Activated CD8-positive, alpha-beta memory T cell treated with anti-CD3 and anti-CD28 coated beads for 36 hours (primary cell): ENCODE results near the gene GRB7. TPM values are rescaled to one million over a fixed set of nuclear protein-coding genes. Genes with fewer than 3 reads are reported as not detected.

ENCODE experiments used
- CTCF ChIA-PET: fragments of 350-600 bp; sonication (Branson Sonifier 250); formaldehyde crosslinking; loops from one replicate; lab custom pipeline; 2021; ENCODE audit warnings: antibody characterized with exemption; lab: Charles Lee
- POLR2A ChIA-PET: fragments of 350-600 bp; sonication (Branson Sonifier 250); formaldehyde crosslinking; loops from one replicate; lab custom pipeline; 2021; ENCODE audit warnings: antibody characterized with exemption; lab: Charles Lee
- total RNA-seq, 2 experiments: library from RNA; stranded (reverse); gene quantifications; one replicate each; pipeline ENCODE4 v1.2.3, GENCODE V29; 2021

GRB7 gene
- total RNA-seq, 2 experiments from 2014 or later = not detected

DNA sequence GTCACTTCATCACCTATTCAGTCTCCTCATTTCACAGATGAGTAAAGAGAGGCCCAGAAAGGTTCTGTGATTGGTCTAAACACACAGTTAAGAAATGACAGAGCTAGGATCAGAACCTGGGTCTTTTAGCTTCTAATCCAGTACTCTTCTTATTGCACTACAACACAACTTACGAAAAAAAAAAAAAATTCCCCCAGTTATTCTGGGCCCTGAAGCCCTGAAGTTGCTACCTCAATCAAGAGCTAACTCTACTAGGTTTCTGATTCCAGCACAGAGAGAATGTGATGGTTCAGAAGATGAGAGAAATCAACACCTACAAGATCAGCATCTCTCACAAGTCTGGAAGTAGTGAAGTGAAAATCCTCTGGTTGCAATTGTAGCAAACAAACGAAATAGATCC, 37.3 kb downstream of the GRB7 start:
- CTCF ChIA-PET = interaction anchor here (0.7 kb wide), 2 partner anchors 79 to 153 kb away, joined by 3 read pairs; no protein-coding TSS in a partner anchor

DNA sequence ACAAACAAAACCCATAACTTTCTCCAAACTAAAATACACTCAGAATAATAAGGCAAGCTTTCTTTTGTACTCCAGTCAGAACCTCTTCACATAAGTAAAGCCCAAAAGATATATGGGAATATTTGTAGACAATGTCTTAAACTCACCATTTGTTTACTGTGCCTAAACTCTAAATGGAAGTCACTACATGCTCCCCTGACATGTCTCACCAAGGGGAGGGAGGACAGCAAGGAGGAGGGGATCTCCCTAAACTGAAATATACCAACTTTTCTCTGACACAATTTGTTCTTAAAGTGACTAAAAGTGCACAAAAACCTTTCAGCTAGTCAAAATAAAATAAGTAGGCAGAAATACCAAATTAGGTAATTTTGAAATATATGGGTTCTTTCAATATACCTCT, 38.5 kb downstream of the GRB7 start:
- POLR2A ChIA-PET = interaction anchor here (1.4 to 3.8 kb wide), 6 partner anchors 9 to 88 kb away, joined by 3 to 21 read pairs (median 9); partner anchors contain the start of gene IKZF3
- CTCF ChIA-PET = interaction anchor here (0.9 to 2.1 kb wide), 5 partner anchors 18 to 154 kb away, joined by 3 to 6 read pairs (median 5); no protein-coding TSS in a partner anchor

More for the DNA sequence above, 37.3 kb downstream of the GRB7 start:
- POLR2A ChIA-PET = interaction anchor here (0.6 to 3.8 kb wide), 8 partner anchors 13 to 137 kb away, joined by 3 to 21 read pairs (median 4); partner anchors contain the start of gene IKZF3

DNA sequence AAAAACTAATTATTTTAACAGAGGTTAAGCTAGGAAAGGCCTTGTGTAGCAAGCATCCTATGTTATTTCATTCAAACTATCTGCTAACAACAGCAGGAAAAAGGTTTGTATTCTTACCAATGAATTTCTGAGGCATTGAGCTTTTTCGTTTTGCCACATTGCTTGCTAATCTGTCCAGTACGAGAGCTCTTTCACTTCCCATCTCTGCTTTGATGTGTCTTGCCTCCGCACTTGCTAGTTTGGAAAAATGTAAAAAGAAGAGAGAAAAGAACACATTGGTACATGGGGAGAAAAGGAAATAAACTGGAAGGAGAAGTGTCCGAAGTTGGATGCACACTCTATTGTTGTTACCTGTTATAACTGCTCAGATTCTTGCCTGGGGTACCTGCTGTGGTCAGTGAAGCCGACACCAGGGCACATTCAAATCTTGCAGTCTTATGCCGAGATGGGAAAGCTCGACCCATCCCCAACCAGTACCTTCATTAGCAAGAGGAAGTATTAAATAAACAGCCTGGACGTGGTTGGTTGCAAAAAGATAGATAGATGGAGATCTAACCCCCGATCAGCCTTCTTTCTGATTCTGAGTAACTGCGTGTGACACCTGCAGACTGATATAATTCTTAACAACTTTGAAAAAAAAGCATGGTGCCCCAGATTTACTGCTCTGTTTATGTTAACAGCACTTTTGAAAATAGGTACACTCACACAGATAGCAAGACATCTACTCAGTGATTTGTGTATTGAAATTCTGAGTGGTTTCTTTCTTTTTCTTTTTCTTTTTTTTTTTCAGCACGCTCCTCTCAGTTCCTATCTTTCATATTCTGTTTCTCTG, 40.0 kb downstream of the GRB7 start:
- CTCF ChIA-PET = interaction anchor here (0.8 to 2.1 kb wide), 6 partner anchors 11 to 156 kb away, joined by 3 to 6 read pairs (median 4); no protein-coding TSS in a partner anchor
- POLR2A ChIA-PET = interaction anchor here (0.9 to 3.8 kb wide), 7 partner anchors 14 to 87 kb away, joined by 3 to 21 read pairs (median 5); partner anchors contain the start of gene IKZF3

DNA sequence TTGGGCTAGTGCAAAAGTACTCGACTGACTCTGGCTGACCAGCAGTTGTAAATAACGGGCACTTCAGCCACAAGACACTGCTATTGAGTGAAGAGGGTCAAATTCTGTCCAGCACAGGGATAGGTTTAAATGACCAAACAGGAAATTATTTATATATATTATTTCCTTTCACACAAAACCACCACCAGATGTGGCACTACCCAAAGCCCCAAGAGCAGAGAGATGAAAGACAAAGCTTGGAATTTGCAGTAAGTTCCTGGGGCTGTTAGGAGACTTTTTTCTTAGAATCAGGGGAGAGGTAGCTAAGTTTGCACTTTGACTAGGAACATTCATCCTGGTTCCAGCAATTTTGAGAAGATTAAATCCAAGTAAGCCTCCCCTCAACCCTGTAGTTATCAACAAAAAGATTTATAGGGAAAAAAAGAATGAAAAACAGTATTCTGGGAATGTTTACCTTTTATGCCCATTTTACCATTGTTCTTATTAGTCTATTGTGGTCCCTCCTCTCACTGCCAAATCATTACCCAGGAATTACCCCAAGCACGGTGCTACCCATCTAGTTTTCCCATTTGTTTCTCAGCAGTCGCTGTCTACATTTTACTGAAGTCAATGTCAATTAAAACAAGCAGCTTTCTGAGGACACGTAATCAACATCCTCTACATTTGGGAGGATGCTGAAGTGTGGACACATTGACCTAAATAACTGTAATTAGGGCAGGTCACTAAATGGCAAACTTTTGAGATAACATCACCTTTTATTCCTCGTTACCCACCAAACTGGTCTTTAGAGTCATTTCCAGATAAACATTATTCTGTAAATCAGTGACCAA, 43.5 kb downstream of the GRB7 start:
- POLR2A ChIA-PET = no interaction called here

DNA sequence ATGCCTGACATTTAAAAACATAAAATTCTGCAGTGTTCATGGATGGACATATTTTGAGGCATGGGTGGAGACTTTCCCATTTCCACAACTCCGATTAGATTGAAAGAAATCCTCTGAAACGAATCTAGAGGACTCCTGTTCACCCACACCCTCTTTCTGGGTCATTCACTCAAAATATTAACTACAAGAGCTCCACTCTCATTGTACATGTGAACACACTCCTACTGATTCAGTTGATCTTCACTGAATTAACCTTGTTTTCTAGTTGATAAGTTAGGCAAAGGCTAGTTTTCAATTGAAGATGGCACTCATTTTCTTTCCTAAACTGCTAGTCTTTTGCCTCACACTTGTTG, 44.1 kb downstream of the GRB7 start:
- CTCF ChIA-PET = no interaction called here

More for the DNA sequence above, 43.5 kb downstream of the GRB7 start:
- CTCF ChIA-PET = interaction anchor here (0.5 kb wide), 1 partner anchor 31 kb away, joined by 3 read pairs; no protein-coding TSS in a partner anchor

DNA sequence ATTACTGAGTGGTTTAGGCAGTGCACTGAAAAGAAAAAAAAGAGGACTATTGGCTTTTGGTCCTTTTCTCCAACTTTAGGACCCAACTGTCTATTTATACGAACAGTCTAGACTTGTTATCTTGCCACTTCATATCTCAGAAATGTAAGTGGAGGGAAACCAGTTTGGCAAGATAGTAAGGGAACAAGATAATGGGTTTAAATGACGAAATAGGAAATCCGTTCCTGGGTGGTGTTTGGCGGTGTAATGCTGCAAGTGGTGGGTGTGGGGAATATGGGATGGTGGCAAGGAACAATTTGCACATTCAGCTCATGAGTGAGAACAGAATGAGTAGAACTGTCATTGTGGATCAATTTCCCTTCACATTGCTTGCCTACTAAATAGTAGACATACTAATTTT, 44.7 kb downstream of the GRB7 start:
- POLR2A ChIA-PET = no interaction called here
- CTCF ChIA-PET = interaction anchor here (1.0 kb wide), 1 partner anchor 30 kb away, joined by 4 read pairs; no protein-coding TSS in a partner anchor

More for the DNA sequence above, 44.1 kb downstream of the GRB7 start:
- POLR2A ChIA-PET = no interaction called here

DNA sequence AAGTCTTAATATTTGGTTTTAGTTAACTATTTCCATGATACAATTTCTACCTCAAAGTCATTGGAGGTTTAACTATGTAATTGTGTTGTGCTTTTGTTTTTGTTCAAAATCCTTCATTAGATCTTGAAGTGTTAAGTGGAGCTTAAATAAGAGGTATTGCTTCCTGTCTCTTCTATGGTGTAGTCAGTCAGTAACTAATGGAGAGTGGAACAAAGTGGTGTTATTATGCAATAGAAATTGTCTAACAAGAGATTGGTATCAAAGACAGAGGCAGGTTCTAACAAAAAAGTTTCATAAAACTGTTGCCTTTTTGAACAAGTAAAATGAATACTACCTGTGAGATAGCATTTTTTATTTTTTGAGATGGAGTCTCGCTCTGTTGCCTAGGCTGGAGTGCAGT, 45.2 kb downstream of the GRB7 start:
- ChIA-PET CTCF (interaction anchor here (1.0 kb wide), 1 partner anchor 29 kb away, joined by 4 read pairs; no protein-coding TSS in a partner anchor), POLR2A (interaction anchor here (1.5 kb wide), 1 partner anchor 73 kb away, joined by 3 read pairs; no protein-coding TSS in a partner anchor)

DNA sequence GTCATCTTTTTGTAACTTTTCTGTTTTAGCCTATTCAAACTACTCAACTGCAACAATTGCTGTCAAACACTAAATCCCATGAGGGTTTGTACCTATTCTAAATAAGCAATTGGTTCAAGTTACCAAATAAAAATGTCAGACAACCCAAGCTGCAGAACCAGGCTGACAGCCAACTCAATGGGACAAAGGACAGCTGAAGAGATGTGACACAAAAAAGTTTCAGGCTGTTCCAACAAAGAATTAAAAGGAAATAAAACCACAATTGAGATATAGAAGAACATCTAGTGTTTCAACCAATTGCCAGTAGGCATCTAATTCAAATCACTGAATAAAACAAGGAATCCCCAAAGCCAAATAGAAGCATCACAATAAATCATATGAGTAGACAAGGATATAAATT, 49.3 kb downstream of the GRB7 start:
- POLR2A ChIA-PET = interaction anchor here (0.5 kb wide), 1 partner anchor 70 kb away, joined by 4 read pairs; no protein-coding TSS in a partner anchor
- CTCF ChIA-PET = no interaction called here

DNA sequence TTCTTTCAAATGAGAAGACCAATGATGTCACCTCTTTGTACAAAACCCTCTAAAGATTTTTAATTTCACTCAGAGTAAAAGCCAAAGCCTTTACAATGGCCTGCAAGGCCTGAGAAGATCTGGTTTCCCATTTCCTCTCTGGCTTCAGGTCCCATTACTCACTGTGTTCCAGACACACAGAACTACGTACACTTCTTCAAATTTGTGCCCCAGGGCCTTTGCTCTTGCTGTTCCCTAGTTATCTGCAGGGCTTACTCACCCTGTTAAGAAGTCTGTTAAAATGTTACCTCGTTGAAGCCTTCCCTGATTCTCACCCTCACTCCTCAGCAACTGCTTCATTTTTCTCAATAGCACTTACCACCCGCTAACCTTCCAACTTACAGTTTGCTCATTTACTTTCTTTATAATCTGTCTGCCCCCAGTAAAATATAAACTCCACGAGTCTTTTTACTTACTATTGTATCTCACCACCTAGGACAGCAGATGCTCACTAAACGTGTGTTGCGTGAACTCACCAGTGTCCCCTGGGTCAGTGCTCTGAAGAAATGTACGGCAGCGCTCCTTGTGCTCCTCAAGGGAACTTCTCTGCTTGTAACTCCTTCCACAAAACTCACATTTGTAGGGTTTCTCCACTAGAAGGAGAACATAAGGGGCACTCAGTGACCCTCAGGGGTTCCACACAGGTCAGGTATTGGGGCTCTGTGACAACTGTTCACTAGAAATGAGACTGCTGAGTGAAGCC, 50.2 kb downstream of the GRB7 start:
- ChIA-PET POLR2A (no interaction called here), CTCF (no interaction called here)

DNA sequence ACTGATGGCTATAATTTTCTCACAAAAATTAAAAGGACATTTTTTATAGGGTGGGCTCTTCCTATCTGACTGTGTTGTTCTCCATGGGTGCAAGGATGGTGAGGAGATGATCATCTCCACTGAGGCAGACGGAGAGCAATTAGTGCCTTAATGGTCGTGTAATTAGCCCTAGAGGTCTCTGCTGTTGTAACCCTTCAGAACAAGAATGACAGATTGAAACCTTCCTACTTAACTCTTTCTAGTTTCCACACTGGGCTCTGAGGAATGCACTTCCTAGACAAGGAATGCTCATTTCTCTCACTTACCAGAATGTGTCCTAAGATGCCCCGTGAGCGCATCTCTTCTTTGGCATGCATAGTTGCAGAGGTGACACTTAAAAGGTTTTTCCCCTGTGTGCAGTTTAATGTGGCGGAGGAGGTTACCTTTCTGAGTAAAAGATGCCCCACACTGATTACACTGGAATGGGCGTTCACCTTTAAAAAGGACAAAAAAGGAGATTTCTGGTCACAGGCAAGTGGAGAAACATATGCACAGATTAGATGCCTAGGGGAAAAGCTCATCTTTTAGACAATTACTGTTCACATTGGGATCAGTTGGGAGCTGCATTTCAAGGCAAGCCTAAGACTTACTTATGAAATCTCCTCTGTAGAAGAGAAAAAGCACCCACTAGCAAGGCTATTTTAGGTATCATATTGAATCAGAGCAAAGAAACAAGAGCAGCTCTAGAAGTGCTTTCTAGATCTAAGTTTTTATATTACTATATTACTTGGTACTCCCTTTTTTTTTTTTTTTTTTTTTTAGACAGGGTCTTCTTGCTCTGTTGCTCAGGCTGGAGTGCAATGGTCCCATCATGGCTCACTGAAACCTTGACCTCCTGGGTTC, 53.6 kb downstream of the GRB7 start:
- POLR2A ChIA-PET = interaction anchor here (0.7 to 0.9 kb wide), 4 partner anchors 14 to 56 kb away, joined by 3 to 13 read pairs (median 4); no protein-coding TSS in a partner anchor
- CTCF ChIA-PET = interaction anchor here (0.7 to 1.3 kb wide), 2 partner anchors 26 to 52 kb away, joined by 3 to 6 read pairs; no protein-coding TSS in a partner anchor

DNA sequence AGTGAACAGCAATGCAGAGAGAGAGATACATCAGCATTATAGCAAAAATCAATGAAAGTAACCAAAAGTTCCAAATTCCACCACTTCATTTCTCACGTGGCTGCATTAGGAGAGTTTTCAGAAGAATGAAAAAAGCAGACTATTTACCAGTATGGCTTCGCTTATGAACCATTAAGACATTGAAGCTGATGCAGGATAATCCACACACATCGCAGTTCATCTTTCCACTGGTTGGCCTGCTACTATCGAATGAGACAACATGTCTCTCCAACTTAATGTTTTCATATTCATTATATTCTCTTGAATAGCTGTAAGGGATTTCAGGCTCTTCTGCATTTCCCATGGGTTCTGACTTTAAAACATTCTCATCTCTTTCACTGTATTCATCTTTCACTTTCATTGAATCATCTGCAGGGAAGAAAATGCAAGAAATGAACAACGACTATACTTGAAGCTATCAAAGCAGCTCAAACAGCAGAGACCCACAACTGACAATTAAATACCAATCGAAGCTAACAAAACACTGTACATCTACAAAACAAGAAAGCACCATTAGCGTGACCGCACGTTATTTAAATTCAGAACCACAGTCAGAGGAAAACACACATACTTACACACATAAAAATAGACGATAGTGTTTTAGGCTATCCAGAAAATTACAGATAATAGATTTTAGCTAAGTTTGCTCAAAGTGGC, 54.9 kb downstream of the GRB7 start:
- ChIA-PET CTCF (interaction anchor here (0.7 to 1.3 kb wide), 7 partner anchors 13 to 171 kb away, joined by 3 to 6 read pairs (median 4); no protein-coding TSS in a partner anchor), POLR2A (interaction anchor here (0.5 to 1.3 kb wide), 3 partner anchors 16 to 736 kb away, joined by 3 to 6 read pairs (median 3); no protein-coding TSS in a partner anchor)

DNA sequence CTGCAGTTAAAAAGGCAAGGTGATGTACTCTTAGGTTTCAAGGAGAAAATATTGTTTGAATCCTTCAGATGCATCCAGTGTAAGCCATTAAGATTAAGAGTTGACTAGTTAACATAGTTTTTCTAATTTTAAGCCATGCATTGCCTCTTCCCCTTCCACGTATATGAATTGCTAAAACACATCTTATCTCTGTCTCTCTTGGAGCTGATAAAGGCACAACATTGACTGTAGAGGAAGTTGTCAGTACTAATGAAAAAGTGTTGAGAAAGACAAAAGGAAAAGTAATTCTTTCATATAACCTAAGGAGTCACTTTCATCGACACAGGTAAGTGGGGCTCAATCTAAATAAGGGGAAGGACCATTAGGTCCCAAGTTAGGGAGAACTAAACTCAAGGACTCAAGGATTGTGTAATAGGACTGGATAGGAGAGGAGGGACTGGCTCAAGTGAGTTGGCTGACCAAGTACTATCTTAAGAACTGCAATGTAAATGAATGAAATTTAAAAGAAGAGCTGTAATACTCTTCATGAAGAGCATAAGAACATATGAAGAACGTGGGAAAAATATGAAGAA, 55.6 kb downstream of the GRB7 start:
- POLR2A ChIA-PET = interaction anchor here (0.8 to 1.3 kb wide), 2 partner anchors 16 to 20 kb away, joined by 3 read pairs; no protein-coding TSS in a partner anchor
- CTCF ChIA-PET = interaction anchor here (0.7 to 1.2 kb wide), 5 partner anchors 14 to 172 kb away, joined by 3 to 6 read pairs (median 5); no protein-coding TSS in a partner anchor

DNA sequence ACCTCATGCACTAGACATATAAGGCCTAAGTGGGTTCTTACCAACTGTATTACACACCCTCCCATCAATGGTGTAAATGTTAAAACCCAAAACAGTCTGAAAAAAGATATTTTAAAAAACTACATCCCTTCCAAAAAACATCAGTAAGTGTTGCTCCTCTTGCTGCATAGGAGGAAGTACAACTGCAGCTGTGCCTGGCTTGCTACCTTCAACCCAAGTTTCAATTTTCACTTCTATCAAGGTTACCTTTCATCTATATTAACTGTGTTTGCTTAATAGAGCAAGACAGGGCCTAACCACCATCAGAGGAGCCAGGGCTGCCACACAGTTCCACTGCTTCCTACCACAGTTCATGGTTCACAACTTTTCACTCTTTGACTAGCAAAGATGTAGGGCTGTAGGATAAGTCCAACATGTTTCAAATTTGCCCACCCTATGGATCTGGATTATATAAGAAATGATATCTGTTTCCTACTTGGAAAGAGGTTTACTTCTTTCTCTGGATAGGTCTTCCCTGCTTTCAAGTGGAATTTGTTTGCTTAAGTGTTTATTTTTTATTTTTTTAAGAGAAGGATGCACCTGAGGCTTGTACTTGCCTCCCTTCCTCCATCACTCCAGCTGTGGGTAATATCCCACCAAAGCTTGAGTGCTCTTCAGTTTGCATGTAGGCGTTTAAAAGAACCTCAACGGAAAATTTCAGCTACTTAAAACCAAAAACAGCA, 56.7 kb downstream of the GRB7 start:
- POLR2A ChIA-PET = interaction anchor here (0.8 to 1.3 kb wide), 2 partner anchors 17 to 40 kb away, joined by 3 read pairs; no protein-coding TSS in a partner anchor
- CTCF ChIA-PET = no interaction called here
